T-helper 17 cell (primary cell): ENCODE measurements around the gene PCGF6. TPM values are rescaled to one million over a fixed set of nuclear protein-coding genes. Genes with fewer than 3 reads are reported as not detected.
"Not testable (repeated sequence)": the region's sequence is repeated elsewhere in the genome, so short reads cannot be mapped to it uniquely, and the experiment has no call there.

ENCODE experiments used
- ATAC-seq: fragments of 150-1000 bp; cut with Tn5 transposase; 2 replicates; pipeline ENCODE4 v1.10.0; 2021; ENCODE audit warnings: mild to moderate bottlenecking, moderate library complexity
- DNase-seq, 3 donors: peaks; one replicate each; pipeline versions ENCODE4 v3.0.0 to v3.0.0-alpha.2; 2020 to 2021
- H3K9me3 ChIP-seq: one replicate; pipeline ENCODE4 v1.7.0; 2013; ENCODE audit warnings: low read length, mild to moderate bottlenecking; ENCODE audit not compliant: control insufficient read depth, poor library complexity, severe bottlenecking
- H3K27ac Mint-ChIP-seq: one replicate; pipeline ENCODE4 v1.8.0; 2022; ENCODE audit warnings: mild to moderate bottlenecking, moderate library complexity, mixed read lengths
- H3K27me3 Mint-ChIP-seq: one replicate; pipeline ENCODE4 v1.8.0; 2022; ENCODE audit warnings: mixed read lengths
- H3K36me3 Mint-ChIP-seq: one replicate; pipeline ENCODE4 v1.8.0; 2022; ENCODE audit warnings: low read depth, mixed read lengths
- H3K4me1 Mint-ChIP-seq: one replicate; pipeline ENCODE4 v1.8.0; 2022; ENCODE audit warnings: mild to moderate bottlenecking, mixed read lengths
- H3K4me3 Mint-ChIP-seq: one replicate; pipeline ENCODE4 v1.8.0; 2022; ENCODE audit warnings: mild to moderate bottlenecking, moderate library complexity, mixed read lengths
- total RNA-seq, 4 donors: library from RNA in 2 of 4; stranded (reverse) in 2 of 4; gene quantifications; one replicate each; pipeline ENCODE4 v1.2.3 and lab custom pipeline; 2022 to 2026

PCGF6 gene
- 1 to 10 TPM; 4.6 to 4.7 TPM for total RNA-seq
- total RNA-seq (lab: John Stamatoyannopoulos, UW), result 7.5 to 16.9 reads per million in 2 donors

GRCh38 chr10:103350517-103351260 lies at the start of gene PCGF6:
PCGF6 (minus strand) TSS chr10:103351140; CDS start chr10:103351066, 74 bp downstream.
- Mint-ChIP-seq H3K27me3 (no peaks in the 10 kb centered on the region), H3K4me3 (peak within 1 kb of the TSS; percentile 93), H3K36me3 (no peaks in the 10 kb centered on the region), H3K4me1 (peaks cover 5% of the 10 kb centered on the region), H3K27ac (peak within 1 kb of the TSS; percentile 65)
- H3K9me3 ChIP-seq, result no peaks in the 10 kb centered on the region
- peak; percentile 87 for ATAC-seq
- peak; percentile 49 to 59 (median 52) for DNase-seq

GRCh38 chr10:103397191-103397825 lies 46.4 kb upstream of the PCGF6 start:
- no peak for DNase-seq
- no peaks in the 10 kb centered on the region for H3K9me3 ChIP-seq
- peak overlapping the region; percentile 96 for H3K27ac Mint-ChIP-seq
- H3K4me1 Mint-ChIP-seq, result peaks cover 41% of the 10 kb centered on the region
- H3K27me3 Mint-ChIP-seq, result no peaks in the 10 kb centered on the region
- H3K4me3 Mint-ChIP-seq, result peak overlapping the region; percentile 99
- peaks cover 7% of the 10 kb centered on the region for H3K36me3 Mint-ChIP-seq
- ATAC-seq, result no peak

- peaks cover 7% of the 10 kb centered on the region for H3K36me3 Mint-ChIP-seq
Measured at GRCh38 chr10:103396789-103397087, 45.8 kb upstream of the PCGF6 start.

GRCh38 chr10:103396067-103396788 lies 45.3 kb upstream of the PCGF6 start, which contains the start of the genes ATP5MK and PDCD11:
ATP5MK (minus strand) TSS chr10:103396475; CDS start chr10:103392457, 4,018 bp downstream.
PDCD11 (plus strand) TSS chr10:103396626; CDS start chr10:103398427, 1,801 bp downstream.
- Mint-ChIP-seq H3K4me1 (peaks cover 41% of the 10 kb centered on the region), H3K36me3 (peaks cover 7% of the 10 kb centered on the region), H3K27ac (peak within 1 kb of the TSS; percentile 96), H3K27me3 (no peaks in the 10 kb centered on the region), H3K4me3 (peak within 1 kb of the TSS; percentile 99)
- DNase-seq (peak; percentile 84 to 89 (median 86)), ATAC-seq (peak; percentile 99)
- H3K9me3 ChIP-seq, result no peaks in the 10 kb centered on the region

More at GRCh38 chr10:103396789-103397087, 45.8 kb upstream of the PCGF6 start:
- H3K4me3 Mint-ChIP-seq, result peak overlapping the region; percentile 99
- no peak for DNase-seq
- ATAC-seq, result no peak
- peak overlapping the region; percentile 96 for H3K27ac Mint-ChIP-seq
- peaks cover 41% of the 10 kb centered on the region for H3K4me1 Mint-ChIP-seq
- H3K9me3 ChIP-seq, result no peaks in the 10 kb centered on the region
- no peaks in the 10 kb centered on the region for H3K27me3 Mint-ChIP-seq

- Mint-ChIP-seq H3K27ac (peak overlapping the region; percentile 96), H3K4me1 (peaks cover 41% of the 10 kb centered on the region), H3K4me3 (peak overlapping the region; percentile 99), H3K36me3 (peaks cover 7% of the 10 kb centered on the region), H3K27me3 (no peaks in the 10 kb centered on the region)
- no peak for ATAC-seq
- no peak for DNase-seq
- no peaks in the 10 kb centered on the region for H3K9me3 ChIP-seq
Measured at GRCh38 chr10:103395754-103396066, 44.8 kb upstream of the PCGF6 start.

GRCh38 chr10:103394180-103394579 lies 43.2 kb upstream of the PCGF6 start:
- H3K27me3 Mint-ChIP-seq, result no peaks in the 10 kb centered on the region
- H3K9me3 ChIP-seq, result no peaks in the 10 kb centered on the region
- no peak for ATAC-seq
- no peak for DNase-seq
- H3K4me1 Mint-ChIP-seq, result peaks cover 37% of the 10 kb centered on the region
- peak overlapping the region; percentile 76 for H3K4me3 Mint-ChIP-seq
- peaks cover 5% of the 10 kb centered on the region for H3K36me3 Mint-ChIP-seq
- H3K27ac Mint-ChIP-seq, result no peak overlapping the region

- DNase-seq (no peak), ATAC-seq (no peak)
- H3K27me3 Mint-ChIP-seq, result no peaks in the 10 kb centered on the region
- no peaks in the 10 kb centered on the region for H3K36me3 Mint-ChIP-seq
- peaks cover 2% of the 10 kb centered on the region for H3K4me1 Mint-ChIP-seq
- no peak overlapping the region for H3K27ac Mint-ChIP-seq
- H3K9me3 ChIP-seq, result no peaks in the 10 kb centered on the region
- no peak overlapping the region for H3K4me3 Mint-ChIP-seq
Measured at GRCh38 chr10:103382769-103383168, 31.8 kb upstream of the PCGF6 start.

- Mint-ChIP-seq H3K4me3 (no peak overlapping the region), H3K27ac (peak overlapping the region; percentile 73), H3K4me1 (peaks cover 16% of the 10 kb centered on the region), H3K36me3 (peaks cover 13% of the 10 kb centered on the region), H3K27me3 (no peaks in the 10 kb centered on the region)
- DNase-seq (no peak), ATAC-seq (no peak)
- no peaks in the 10 kb centered on the region for H3K9me3 ChIP-seq
Measured at GRCh38 chr10:103374263-103374662, 23.3 kb upstream of the PCGF6 start.

- H3K36me3 Mint-ChIP-seq, result peaks cover 13% of the 10 kb centered on the region
- H3K27ac Mint-ChIP-seq, result peak overlapping the region; percentile 63
- DNase-seq, result no peak
- H3K4me3 Mint-ChIP-seq, result no peak overlapping the region
- ATAC-seq, result no peak
- no peaks in the 10 kb centered on the region for H3K9me3 ChIP-seq
- H3K27me3 Mint-ChIP-seq, result no peaks in the 10 kb centered on the region
- H3K4me1 Mint-ChIP-seq, result peaks cover 18% of the 10 kb centered on the region
Measured at GRCh38 chr10:103373544-103373943, 22.6 kb upstream of the PCGF6 start.

- Mint-ChIP-seq H3K27ac (peak within 1 kb of the TSS; percentile 93), H3K27me3 (no peaks in the 10 kb centered on the region), H3K4me3 (peak within 1 kb of the TSS; percentile 98), H3K4me1 (peaks cover 7% of the 10 kb centered on the region), H3K36me3 (peaks cover 2% of the 10 kb centered on the region)
- no peaks in the 10 kb centered on the region for H3K9me3 ChIP-seq
- peak; percentile 75 to 80 (median 79) for DNase-seq
- ATAC-seq, result peak; percentile 73
Measured at GRCh38 chr10:103367782-103368518, 17.0 kb upstream of the PCGF6 start, which contains the start of gene TAF5. TAF5 (plus strand) TSS chr10:103367976; CDS start chr10:103367990, 14 bp downstream.

- H3K9me3 ChIP-seq, result no peaks in the 10 kb centered on the region
- no peaks in the 10 kb centered on the region for H3K27me3 Mint-ChIP-seq
- DNase-seq (no peak), ATAC-seq (no peak)
- peaks cover 2% of the 10 kb centered on the region for H3K36me3 Mint-ChIP-seq
- peak overlapping the region; percentile 98 for H3K4me3 Mint-ChIP-seq
- H3K27ac Mint-ChIP-seq, result peak overlapping the region; percentile 93
- peaks cover 7% of the 10 kb centered on the region for H3K4me1 Mint-ChIP-seq
Measured at GRCh38 chr10:103367379-103367781, 16.4 kb upstream of the PCGF6 start.

- H3K9me3 ChIP-seq, H3K4me1 Mint-ChIP-seq, H3K27ac Mint-ChIP-seq, DNase-seq, H3K36me3 Mint-ChIP-seq, ATAC-seq, H3K4me3 Mint-ChIP-seq, H3K27me3 Mint-ChIP-seq: not testable (repeated sequence)
Measured at GRCh38 chr10:103360791-103361190, 9.9 kb upstream of the PCGF6 start.
